A549 (cell line): ENCODE data around the gene COL4A6. TPM values are rescaled to one million over a fixed set of nuclear protein-coding genes. Genes with fewer than 3 reads are reported as not detected.

Source experiments
- ATAC-seq, 2 experiments: fragments of 200-7000 bp in 1 of 2; fragments of >200 bp in 1 of 2; cut with Nextera tagmentation in 1 of 2; cut with Tn5 transposase in 1 of 2; 3 replicates each; pipeline versions ENCODE4 v1.8.0 to v1.9.1; 2018 to 2020; ENCODE audit warnings: mild to moderate bottlenecking in 1 of 2, moderate library complexity in 1 of 2
- CTCF ChIA-PET: fragments of 300-600 bp; sonication (Branson Sonifier 250); formaldehyde crosslinking; extraction: SDS; loops from one replicate; lab custom pipeline; 2021; ENCODE audit warnings: antibody characterized with exemption, inconsistent platforms; lab: Yijun Ruan, JAX
- POLR2A ChIA-PET: fragments of 350-600 bp; formaldehyde crosslinking; extraction: SDS; loops from one replicate; lab custom pipeline; 2021; ENCODE audit warnings: antibody characterized with exemption, inconsistent platforms; lab: Yijun Ruan, JAX
- DNase-seq, 2 experiments: peaks; one replicate each; pipeline versions ENCODE4 v3.0.0 to v3.0.0-alpha.2; 2011 to 2016; ENCODE audit warnings: low read depth in 1 of 2, low spot score in 1 of 2
- FAIRE-seq: peaks from 2 replicates; lab custom pipeline; 2011; peaks lifted over from hg19 to GRCh38; lab: Jason Lieb, UNC
- H3K27ac ChIP-seq, 2 experiments: fragments of >200 bp; sonication (Bioruptor Twin); formaldehyde crosslinking; 3 replicates each; pipeline ENCODE4 v1.5.1; 2016 to 2017
- H3K4me1 ChIP-seq: fragments of >200 bp; sonication (Bioruptor Twin); formaldehyde crosslinking; 3 replicates; pipeline ENCODE4 v1.6.1; 2016
- H3K4me2 ChIP-seq: fragments of >200 bp; sonication (Bioruptor Twin); formaldehyde crosslinking; 3 replicates; pipeline ENCODE4 v1.6.1; 2016
- H3K4me3 ChIP-seq: fragments of >200 bp; sonication (Bioruptor Twin); formaldehyde crosslinking; 3 replicates; pipeline ENCODE4 v1.5.1; 2016
- H3K9me3 ChIP-seq: fragments of >200 bp; sonication (Bioruptor Twin); formaldehyde crosslinking; 3 replicates; pipeline ENCODE4 v1.6.1; 2016
- BHLHE40 ChIP-seq: IDR thresholded peaks from 2 replicates; pipeline ENCODE4 v1.6.1; 2012; ENCODE audit warnings: low read depth, low read length, inconsistent platforms
- CBX2 ChIP-seq: fragments of 200-600 bp; sonication (generic); IDR thresholded peaks from 2 replicates; pipeline ENCODE4 v1.6.1; 2016; ENCODE audit warnings: low read depth, mild to moderate bottlenecking, borderline replicate concordance
- CBX8 ChIP-seq: fragments of 200-600 bp; sonication (generic); IDR thresholded peaks from 2 replicates; pipeline ENCODE4 v1.6.1; 2016
- CHD2 ChIP-seq: fragments of 150-350 bp; IDR thresholded peaks from 2 replicates; pipeline ENCODE4 v1.6.1; 2014; ENCODE audit warnings: low read length; ENCODE audit not compliant: partially characterized antibody
- CHD4 ChIP-seq: fragments of 200-600 bp; sonication (generic); IDR thresholded peaks from 2 replicates; pipeline ENCODE4 v1.6.1; 2016; ENCODE audit warnings: antibody characterized with exemption, mild to moderate bottlenecking, borderline replicate concordance
- EHMT2 ChIP-seq: fragments of 200-600 bp; sonication (generic); IDR thresholded peaks from 2 replicates; pipeline ENCODE4 v1.6.1; 2016; ENCODE audit warnings: antibody characterized with exemption, low read depth, mild to moderate bottlenecking, moderate library complexity
- EP300 ChIP-seq, 2 experiments: fragments of >200 bp; sonication (Bioruptor Twin); formaldehyde crosslinking; IDR thresholded peaks; 2 replicates in 1 of 2; 3 replicates in 1 of 2; pipeline ENCODE4 v1.6.1; 2016 to 2017
- FOSB ChIP-seq: fragments of 250-450 bp; sonication (Bioruptor Pico); IDR thresholded peaks from 2 replicates; pipeline ENCODE4 v1.5.0; 2020; ENCODE audit warnings: mild to moderate bottlenecking, moderate library complexity
- FOXS1 ChIP-seq: fragments of 250-450 bp; sonication (Bioruptor Pico); IDR thresholded peaks from 2 replicates; pipeline ENCODE4 v1.5.0; 2020; ENCODE audit warnings: mild to moderate bottlenecking, moderate library complexity
- HDAC2 ChIP-seq: fragments of 200-600 bp; sonication (generic); IDR thresholded peaks from 2 replicates; pipeline ENCODE4 v1.6.1; 2016
- HOXA7 ChIP-seq: fragments of 250-450 bp; sonication (Bioruptor Pico); IDR thresholded peaks from 2 replicates; pipeline ENCODE4 v1.5.0; 2020; ENCODE audit warnings: mild to moderate bottlenecking, moderate library complexity
- JUN ChIP-seq, 2 experiments: fragments of >200 bp; sonication (Bioruptor Twin); formaldehyde crosslinking; IDR thresholded peaks; 2 replicates in 1 of 2; 3 replicates in 1 of 2; pipeline ENCODE4 v1.6.1; 2016 to 2017
- JUNB ChIP-seq: fragments of >200 bp; sonication (Bioruptor Twin); formaldehyde crosslinking; IDR thresholded peaks from 2 replicates; pipeline ENCODE4 v1.6.1; 2016
- MAFK ChIP-seq: fragments of 450-650 bp; IDR thresholded peaks from 2 replicates; pipeline ENCODE4 v1.6.1; 2014; ENCODE audit not compliant: partially characterized antibody
- MYC ChIP-seq: IDR thresholded peaks from 2 replicates; pipeline ENCODE4 v1.6.1; 2012; ENCODE audit warnings: mild to moderate bottlenecking, inconsistent platforms, low read length, improper control_type of control experiment, borderline replicate concordance
- NFE2L2 ChIP-seq: fragments of 150-350 bp; conservative IDR thresholded peaks from 2 replicates; pipeline ENCODE4 v1.6.1; 2014; ENCODE audit warnings: low read length
- NR3C1 ChIP-seq: fragments of >200 bp; sonication (Bioruptor Twin); formaldehyde crosslinking; IDR thresholded peaks from 3 replicates; pipeline ENCODE4 v1.6.1; 2017
- POLR2A ChIP-seq: IDR thresholded peaks from 2 replicates; pipeline ENCODE4 v1.6.1; 2012; ENCODE audit warnings: mild to moderate bottlenecking, low read length
- RAD21 ChIP-seq, 2 experiments: fragments of >200 bp in 1 of 2; sonication (Bioruptor Twin) in 1 of 2; formaldehyde crosslinking in 1 of 2; IDR thresholded peaks in 1 of 2; conservative IDR thresholded peaks in 1 of 2; 2 replicates in 1 of 2; 3 replicates in 1 of 2; pipeline ENCODE4 v1.6.1; 2012 to 2018; ENCODE audit warnings: inconsistent platforms in 1 of 2
- RARB ChIP-seq: fragments of 250-450 bp; sonication (Bioruptor Pico); IDR thresholded peaks from 2 replicates; pipeline ENCODE4 v1.8.0; 2021; ENCODE audit warnings: mild to moderate bottlenecking, moderate library complexity
- RNF2 ChIP-seq: fragments of 200-600 bp; sonication (generic); IDR thresholded peaks from 2 replicates; pipeline ENCODE4 v1.6.1; 2016; ENCODE audit warnings: low read depth, mild to moderate bottlenecking, antibody characterized with exemption, moderate library complexity, borderline replicate concordance
- SMC3 ChIP-seq: fragments of >200 bp; sonication (Bioruptor Twin); formaldehyde crosslinking; IDR thresholded peaks from 3 replicates; pipeline ENCODE4 v1.6.1; 2018; ENCODE audit warnings: inconsistent platforms
- SREBF2 ChIP-seq: fragments of 450-650 bp; IDR thresholded peaks from 2 replicates; pipeline ENCODE4 v1.6.1; 2014; ENCODE audit warnings: mild to moderate bottlenecking, moderate library complexity
- TFCP2L1 ChIP-seq: fragments of 250-450 bp; sonication (Bioruptor Pico); IDR thresholded peaks from 2 replicates; pipeline ENCODE4 v1.5.0; 2021; ENCODE audit warnings: mild to moderate bottlenecking
- TP53 ChIP-seq: fragments of 250-450 bp; sonication (Bioruptor Pico); IDR thresholded peaks from 2 replicates; pipeline ENCODE4 v1.5.0; 2021; ENCODE audit warnings: mild to moderate bottlenecking, moderate library complexity
- ZFP36 ChIP-seq: fragments of 450-650 bp; IDR thresholded peaks from 2 replicates; pipeline ENCODE4 v1.6.1; 2014; ENCODE audit warnings: borderline replicate concordance; ENCODE audit not compliant: partially characterized antibody
- ZNF302 ChIP-seq: fragments of 250-450 bp; sonication (Bioruptor Pico); IDR thresholded peaks from 2 replicates; pipeline ENCODE4 v1.9.0; 2021; ENCODE audit warnings: inconsistent platforms, mild to moderate bottlenecking, moderate library complexity
- ZSCAN20 ChIP-seq: fragments of 250-450 bp; sonication (Bioruptor Pico); IDR thresholded peaks from 2 replicates; pipeline ENCODE4 v1.8.0; 2022; ENCODE audit warnings: mild to moderate bottlenecking, moderate library complexity
- WGBS: methylation state at CpG from one replicate; pipeline ENCODE4 v1.1.6; 2017; ENCODE audit errors: missing lambda C conversion rate; 5-methylcytosine and 5-hydroxymethylcytosine counted together
- polyA plus RNA-seq, 4 experiments: library from polyadenylated mRNA; depleted of rRNA in 3 of 4; stranded (reverse); fragments of >200 nt; fragmentation: RNase III in 1 of 4; extraction: RNeasy Plus Mini Kit Qiagen cat#74134 plus additional on column Dnase treatment in 1 of 4; gene quantifications; 2 replicates in 3 of 4; 3 replicates in 1 of 4; pipeline ENCODE4 v1.2.3, GENCODE V29; 2011 to 2017
- TF ChIP-seq, protein P1 (sequence below): IDR thresholded peaks from 2 replicates; pipeline ENCODE4 v1.6.1; 2012
- TF ChIP-seq, protein P2 (sequence below): IDR thresholded peaks from 2 replicates; pipeline ENCODE4 v1.6.1; 2012
- TF ChIP-seq, protein P3 (sequence below): fragments of >200 bp; sonication (Bioruptor Twin); formaldehyde crosslinking; IDR thresholded peaks from 3 replicates; pipeline ENCODE4 v1.5.1; 2016
- TF ChIP-seq, protein P4 (sequence below): fragments of 250-450 bp; sonication (Bioruptor Pico); IDR thresholded peaks from 2 replicates; pipeline ENCODE4 v1.5.0; 2020; ENCODE audit warnings: low read depth, mild to moderate bottlenecking, moderate library complexity

COL4A6 gene
- polyA plus RNA-seq, 2 of the 4 experiments (the other 2 are of a cell fraction), result 13.0 to 19.8 TPM

DNA sequence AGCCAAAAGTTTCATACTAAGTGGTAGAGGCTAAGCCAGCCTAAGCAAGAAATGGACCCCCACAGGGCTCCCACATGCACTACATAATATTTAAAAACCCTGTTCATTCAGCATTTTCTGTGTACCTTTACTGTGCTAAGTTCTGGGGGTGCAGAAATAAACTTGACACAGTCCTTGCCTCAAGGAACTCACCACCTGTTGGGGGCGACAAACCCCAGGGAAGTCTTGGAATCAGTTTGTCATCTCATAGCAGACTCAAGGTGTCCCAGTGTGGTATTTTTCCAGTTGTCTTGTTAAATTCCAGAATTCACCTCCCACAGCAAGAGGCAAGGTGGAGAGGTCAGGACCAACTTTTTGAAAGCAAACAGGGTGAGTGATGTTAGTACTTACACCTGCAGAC lies 303.5 kb downstream of the COL4A6 start:
- POLR2A ChIA-PET, result no interaction called here
- Histone ChIP-seq H3K9me3 (no peaks in the 10 kb centered on the region), H3K4me3 (no peak overlapping the region), H3K4me2 (no peak overlapping the region), H3K27ac (no peak overlapping the region), H3K4me1 (no peaks in the 10 kb centered on the region)
- no peak for ATAC-seq
- 93% methylated on average over 1 of the region's 1 CpG for WGBS
- TF ChIP-seq FOSB (CRISPR knock-in tag) (no peak), RAD21 (conservative IDR thresholded peaks at IDR 0.05 in 1 of 2, IDR thresholded peaks at IDR 0.05 in 1 of 2) (peak in 1 of 2 experiments; percentile 22; a peak in 1 of 5 replicates), CBX2 (no peak)
- no peak for FAIRE-seq
- CTCF ChIA-PET, result no interaction called here
- DNase-seq, result no peak

DNA sequence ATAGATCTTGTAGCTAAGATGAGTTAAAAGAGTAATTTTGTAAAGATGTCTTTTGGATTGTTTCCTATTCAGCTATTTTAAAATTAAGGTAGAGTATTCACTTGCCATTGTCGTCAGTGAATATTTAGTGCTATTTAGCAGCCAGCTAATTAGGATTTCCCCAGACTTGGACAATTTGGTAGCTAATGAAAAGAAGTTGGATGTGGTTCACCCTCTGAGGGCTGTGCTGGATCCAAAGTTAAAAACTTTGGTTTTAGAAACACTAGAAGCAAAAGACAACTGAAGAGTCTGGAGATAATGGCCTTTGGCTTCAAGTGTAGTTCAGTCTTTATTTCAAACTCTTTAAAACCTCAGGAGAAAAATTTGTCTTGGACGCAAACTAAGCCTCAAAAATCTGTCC lies 305.3 kb downstream of the COL4A6 start:
- TF ChIP-seq NFE2L2, result no peak
- TF ChIP-seq SMC3, result no peak
- no peak for TF ChIP-seq NR3C1
- TF ChIP-seq RNF2, result no peak
- TF ChIP-seq ZFP36, result no peak
- TF ChIP-seq JUN (IDR thresholded peaks at IDR 0.05), result no peak
- no peak for TF ChIP-seq SREBF2
- no peak for TF ChIP-seq POLR2A
- TF ChIP-seq, protein P1, sequence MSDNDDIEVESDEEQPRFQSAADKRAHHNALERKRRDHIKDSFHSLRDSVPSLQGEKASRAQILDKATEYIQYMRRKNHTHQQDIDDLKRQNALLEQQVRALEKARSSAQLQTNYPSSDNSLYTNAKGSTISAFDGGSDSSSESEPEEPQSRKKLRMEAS, result no peak
- no peak for TF ChIP-seq EHMT2
- no peak for TF ChIP-seq HDAC2
- TF ChIP-seq RARB, result no peak
- TF ChIP-seq CHD2, result no peak
- no peak for TF ChIP-seq FOXS1
- TF ChIP-seq, protein P2, sequence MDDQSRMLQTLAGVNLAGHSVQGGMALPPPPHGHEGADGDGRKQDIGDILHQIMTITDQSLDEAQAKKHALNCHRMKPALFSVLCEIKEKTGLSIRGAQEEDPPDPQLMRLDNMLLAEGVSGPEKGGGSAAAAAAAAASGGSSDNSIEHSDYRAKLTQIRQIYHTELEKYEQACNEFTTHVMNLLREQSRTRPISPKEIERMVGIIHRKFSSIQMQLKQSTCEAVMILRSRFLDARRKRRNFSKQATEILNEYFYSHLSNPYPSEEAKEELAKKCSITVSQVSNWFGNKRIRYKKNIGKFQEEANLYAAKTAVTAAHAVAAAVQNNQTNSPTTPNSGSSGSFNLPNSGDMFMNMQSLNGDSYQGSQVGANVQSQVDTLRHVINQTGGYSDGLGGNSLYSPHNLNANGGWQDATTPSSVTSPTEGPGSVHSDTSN, result no peak
- TF ChIP-seq CBX8, result no peak
- TF ChIP-seq MYC, result no peak
- no peak for TF ChIP-seq CHD4
- TF ChIP-seq ZSCAN20 (CRISPR knock-in tag), result no peak
- TF ChIP-seq HOXA7 (CRISPR knock-in tag), result no peak
- 93% methylated on average over 2 of the region's 2 CpGs for WGBS
- ATAC-seq, result no peak
- DNase-seq, result no peak
- Histone ChIP-seq H3K4me3 (no peak overlapping the region), H3K4me1 (no peaks in the 10 kb centered on the region), H3K9me3 (no peaks in the 10 kb centered on the region), H3K4me2 (no peak overlapping the region), H3K27ac (no peak overlapping the region)
- FAIRE-seq, result no peak
- POLR2A ChIA-PET, result no interaction called here
- CTCF ChIA-PET, result no interaction called here

DNA sequence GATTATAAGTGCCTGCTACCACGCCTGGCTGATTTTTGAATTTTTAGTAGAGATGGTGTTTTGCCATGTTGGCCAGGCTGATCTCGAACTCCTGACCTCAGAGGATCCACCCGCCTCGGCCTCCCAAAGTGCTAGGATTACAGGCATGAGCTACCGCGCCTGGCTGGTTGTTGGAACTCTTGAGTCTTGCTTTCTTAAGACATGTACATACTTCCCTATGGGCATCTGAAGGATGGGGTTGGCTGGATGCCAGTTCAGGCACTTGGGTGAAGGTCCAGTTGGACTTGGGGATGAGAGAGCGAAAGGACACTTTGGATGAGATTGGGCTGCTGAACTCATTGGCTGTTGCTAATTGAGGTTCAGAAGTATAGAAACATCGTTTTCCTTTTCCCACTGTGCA lies 306.2 kb downstream of the COL4A6 start:
- no peaks in the 10 kb centered on the region for H3K4me1 ChIP-seq
- TF ChIP-seq CHD4, result no peak
- no peak for TF ChIP-seq NR3C1
- TF ChIP-seq JUN (IDR thresholded peaks at IDR 0.05), result no peak
- TF ChIP-seq EP300 (IDR thresholded peaks at IDR 0.05), result no peak
- TF ChIP-seq BHLHE40, result no peak
- TF ChIP-seq, protein P3, sequence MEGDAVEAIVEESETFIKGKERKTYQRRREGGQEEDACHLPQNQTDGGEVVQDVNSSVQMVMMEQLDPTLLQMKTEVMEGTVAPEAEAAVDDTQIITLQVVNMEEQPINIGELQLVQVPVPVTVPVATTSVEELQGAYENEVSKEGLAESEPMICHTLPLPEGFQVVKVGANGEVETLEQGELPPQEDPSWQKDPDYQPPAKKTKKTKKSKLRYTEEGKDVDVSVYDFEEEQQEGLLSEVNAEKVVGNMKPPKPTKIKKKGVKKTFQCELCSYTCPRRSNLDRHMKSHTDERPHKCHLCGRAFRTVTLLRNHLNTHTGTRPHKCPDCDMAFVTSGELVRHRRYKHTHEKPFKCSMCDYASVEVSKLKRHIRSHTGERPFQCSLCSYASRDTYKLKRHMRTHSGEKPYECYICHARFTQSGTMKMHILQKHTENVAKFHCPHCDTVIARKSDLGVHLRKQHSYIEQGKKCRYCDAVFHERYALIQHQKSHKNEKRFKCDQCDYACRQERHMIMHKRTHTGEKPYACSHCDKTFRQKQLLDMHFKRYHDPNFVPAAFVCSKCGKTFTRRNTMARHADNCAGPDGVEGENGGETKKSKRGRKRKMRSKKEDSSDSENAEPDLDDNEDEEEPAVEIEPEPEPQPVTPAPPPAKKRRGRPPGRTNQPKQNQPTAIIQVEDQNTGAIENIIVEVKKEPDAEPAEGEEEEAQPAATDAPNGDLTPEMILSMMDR, result no peak
- TF ChIP-seq, protein P4, sequence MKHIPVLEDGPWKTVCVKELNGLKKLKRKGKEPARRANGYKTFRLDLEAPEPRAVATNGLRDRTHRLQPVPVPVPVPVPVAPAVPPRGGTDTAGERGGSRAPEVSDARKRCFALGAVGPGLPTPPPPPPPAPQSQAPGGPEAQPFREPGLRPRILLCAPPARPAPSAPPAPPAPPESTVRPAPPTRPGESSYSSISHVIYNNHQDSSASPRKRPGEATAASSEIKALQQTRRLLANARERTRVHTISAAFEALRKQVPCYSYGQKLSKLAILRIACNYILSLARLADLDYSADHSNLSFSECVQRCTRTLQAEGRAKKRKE (CRISPR knock-in tag), result no peak
- TF ChIP-seq ZNF302 (CRISPR knock-in tag), result no peak
- TF ChIP-seq MAFK, result no peak
- TF ChIP-seq JUNB, result no peak
- TF ChIP-seq TP53 (CRISPR knock-in tag), result no peak
- no peak for TF ChIP-seq RAD21 (conservative IDR thresholded peaks at IDR 0.05 in 1 of 2, IDR thresholded peaks at IDR 0.05 in 1 of 2)
- TF ChIP-seq EHMT2, result no peak
- TF ChIP-seq TFCP2L1 (CRISPR knock-in tag), result no peak
- no peak overlapping the region for H3K4me3 ChIP-seq
- H3K27ac ChIP-seq, result no peak overlapping the region
- no peaks in the 10 kb centered on the region for H3K9me3 ChIP-seq
- no peak overlapping the region for H3K4me2 ChIP-seq
- ChIA-PET CTCF (no interaction called here), POLR2A (no interaction called here)
- ATAC-seq (no peak), DNase-seq (no peak), FAIRE-seq (no peak)
- 95% methylated on average over 8 of the region's 8 CpGs for WGBS
